ENCODE measurements around the gene PSD2. TPM values are rescaled to one million over a fixed set of nuclear protein-coding genes. Genes with fewer than 3 reads are reported as not detected.
"Not testable (repeated sequence)": the region's sequence is repeated elsewhere in the genome, so short reads cannot be mapped to it uniquely, and the experiment has no call there.

Gene PSD2
- total RNA-seq, 1 experiment from 2014 or later, result 0.79 TPM

DNA sequence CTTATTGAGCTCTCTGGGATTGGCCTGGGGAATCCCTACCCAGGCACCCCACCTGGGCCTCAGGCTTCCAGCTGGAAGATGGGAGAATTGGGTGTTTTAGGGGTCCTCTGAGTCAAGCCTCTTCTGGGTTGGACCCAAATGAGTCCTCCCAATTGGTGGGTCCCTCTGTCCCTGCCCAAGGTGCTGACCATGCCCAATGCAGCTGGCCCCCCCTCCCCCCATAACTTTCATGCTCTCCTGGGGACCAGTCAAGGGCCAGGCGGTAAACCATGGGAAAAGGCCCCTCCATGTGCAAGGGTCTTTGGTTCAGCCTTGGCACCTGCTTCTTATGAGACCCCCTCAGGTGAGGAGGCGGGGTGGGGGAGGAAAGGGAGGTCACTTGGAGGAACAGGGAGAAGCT lies 3.4 kb upstream of the PSD2 start:
- Histone ChIP-seq H3K27ac (ENCODE audit: low read depth, low read length) (no peak overlapping the region), H3K36me3 (ENCODE audit: control insufficient read depth in 1 of 2, insufficient read depth in 2 of 2, low read length in 2 of 2) (no peaks in the 10 kb centered on the region), H3K9me3 (ENCODE audit: control insufficient read depth in 1 of 2, insufficient read depth in 1 of 2, low read depth in 1 of 2, low read length in 2 of 2) (no peaks in the 10 kb centered on the region), H3K9me2 (ENCODE audit: insufficient read depth) (no peaks in the 10 kb centered on the region), H3K4me2 (ENCODE audit: low read length) (no peak overlapping the region), H3K4me1 (ENCODE audit: control insufficient read depth in 1 of 2, insufficient read depth in 2 of 2, low read length in 2 of 2) (peaks cover 3 to 18% of the 10 kb centered on the region in 2 experiments; a peak in 3 of 4 replicates), H3K27me3 (ENCODE audit: insufficient read depth, low read length) (peaks cover 35% of the 10 kb centered on the region), H3K79me2 (ENCODE audit: insufficient read depth, low read length) (no peaks in the 10 kb centered on the region), H3K4me3 (replicated peaks in 1 of 2; ENCODE audit: low read depth in 1 of 2, low read length in 2 of 2) (no peak overlapping the region), H2AFZ (ENCODE audit: low read depth, low read length, poor library complexity, severe bottlenecking) (no peak overlapping the region), H4K20me1 (ENCODE audit: insufficient read depth) (no peaks in the 10 kb centered on the region), H3K9ac (ENCODE audit: low read length) (no peak overlapping the region)
- DNase-seq (ENCODE audit: low read depth, low spot score) (no peak), ATAC-seq (no peak)
- ChIA-PET RAD21 (ENCODE audit: low non-redundant PET in 1 of 2, low total read pairs in 2 of 2, uncharacterized antibody in 2 of 2, unreplicated experiment in 2 of 2) (no interaction called here), POLR2A (no interaction called here), CTCF (interaction anchor here (0.7 to 3.4 kb wide), 3 partner anchors 17 to 367 kb away, joined by 3 to 22 read pairs (median 3); no protein-coding TSS in a partner anchor)
- intact Hi-C loops (cut with micrococcal nuclease), result no loop called here
- no peak for TF ChIP-seq EGR1 (IDR thresholded peaks at IDR 0.05; ENCODE audit: low read depth)
- BruUV-seq (replicated peaks), result no TSS peak

DNA sequence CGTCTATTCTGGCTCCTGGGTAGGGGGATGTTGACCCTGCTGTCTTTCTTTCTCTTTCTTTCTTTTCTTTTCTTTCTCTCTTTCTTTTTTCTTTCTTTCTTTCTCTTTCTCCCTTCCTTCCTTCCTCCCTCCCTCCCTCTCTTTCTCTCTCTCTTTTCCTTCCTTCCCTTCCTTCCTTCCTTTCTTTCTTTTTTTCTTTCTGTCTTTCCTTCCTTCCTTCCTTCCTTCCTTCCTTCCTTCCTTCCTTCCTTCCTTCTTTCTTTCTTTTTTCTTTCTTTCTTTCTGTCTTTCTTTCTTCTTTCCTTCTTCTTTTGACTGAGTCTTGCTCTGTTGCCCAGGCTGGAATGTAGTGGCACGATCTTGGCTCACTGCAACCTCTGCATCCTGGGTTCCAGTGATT lies 3.0 kb upstream of the PSD2 start:
- DNase-seq (ENCODE audit: low read depth, low spot score); H3K4me3 ChIP-seq (replicated peaks in 1 of 2; ENCODE audit: low read depth in 1 of 2, low read length in 2 of 2); H3K4me2 ChIP-seq (ENCODE audit: low read length); RAD21 ChIA-PET (ENCODE audit: low non-redundant PET in 1 of 2, low total read pairs in 2 of 2, uncharacterized antibody in 2 of 2, unreplicated experiment in 2 of 2); BruUV-seq (replicated peaks); ATAC-seq; intact Hi-C loops (cut with micrococcal nuclease); H3K9me3 ChIP-seq (ENCODE audit: control insufficient read depth in 1 of 2, insufficient read depth in 1 of 2, low read depth in 1 of 2, low read length in 2 of 2); H4K20me1 ChIP-seq (ENCODE audit: insufficient read depth); H3K36me3 ChIP-seq (ENCODE audit: control insufficient read depth in 1 of 2, insufficient read depth in 2 of 2, low read length in 2 of 2); H3K27ac ChIP-seq (ENCODE audit: low read depth, low read length); H3K9me2 ChIP-seq (ENCODE audit: insufficient read depth); H3K9ac ChIP-seq (ENCODE audit: low read length); H2AFZ ChIP-seq (ENCODE audit: low read depth, low read length, poor library complexity, severe bottlenecking); H3K79me2 ChIP-seq (ENCODE audit: insufficient read depth, low read length): not testable (repeated sequence)
- ChIA-PET POLR2A (interaction anchor here (0.7 kb wide), 1 partner anchor 22 kb away, joined by 3 read pairs; no protein-coding TSS in a partner anchor), CTCF (interaction anchor here (3.4 kb wide), 1 partner anchor 176 kb away, joined by 22 read pairs; no protein-coding TSS in a partner anchor)
- H3K4me1 ChIP-seq (ENCODE audit: control insufficient read depth in 1 of 2, insufficient read depth in 2 of 2, low read length in 2 of 2), result peaks cover 3 to 16% of the 10 kb centered on the region in 2 experiments; a peak in 3 of 4 replicates
- peaks cover 38% of the 10 kb centered on the region for H3K27me3 ChIP-seq (ENCODE audit: insufficient read depth, low read length)
